Mesenchymal stem cell (in vitro differentiated cells and primary cell): Measurements from ENCODE around the gene ANKUB1.

Experiments
- DNase-seq: peaks from one replicate; pipeline ENCODE4 v3.0.0-alpha.2; 2013
- H2AFZ ChIP-seq: one replicate; pipeline ENCODE4 v1.6.1; 2013; ENCODE audit warnings: low read depth, mild to moderate bottlenecking, control low read depth, inconsistent platforms, low read length, moderate library complexity
- H2AK5ac ChIP-seq: 2 replicates; pipeline ENCODE4 v1.6.1; 2013; ENCODE audit warnings: low read length, moderate library complexity, mild to moderate bottlenecking, inconsistent platforms; ENCODE audit not compliant: severe bottlenecking
- H2BK120ac ChIP-seq: one replicate; pipeline ENCODE4 v1.6.1; 2013; ENCODE audit warnings: low read depth, mild to moderate bottlenecking, inconsistent platforms, low read length, moderate library complexity
- H2BK12ac ChIP-seq, 2 experiments: one replicate each; pipeline ENCODE4 v1.6.1; 2013; ENCODE audit warnings: inconsistent platforms in 2 of 2, low read length in 2 of 2, mild to moderate bottlenecking in 2 of 2, moderate library complexity in 2 of 2, control low read depth in 1 of 2
- H2BK15ac ChIP-seq: one replicate; pipeline ENCODE4 v1.6.1; 2013; ENCODE audit warnings: mild to moderate bottlenecking, low read depth, inconsistent platforms; ENCODE audit not compliant: poor library complexity, severe bottlenecking
- H2BK5ac ChIP-seq: 2 replicates; pipeline ENCODE4 v1.6.1; 2013; ENCODE audit warnings: low read depth, mild to moderate bottlenecking, low read length, control low read depth, inconsistent platforms; ENCODE audit not compliant: poor library complexity, severe bottlenecking
- H3K14ac ChIP-seq, 2 experiments: one replicate each; pipeline ENCODE4 v1.6.1; 2013; ENCODE audit warnings: inconsistent platforms in 2 of 2, low read length in 2 of 2, control low read depth in 1 of 2, mild to moderate bottlenecking in 1 of 2, moderate library complexity in 1 of 2
- H3K18ac ChIP-seq, 2 experiments: one replicate each; pipeline ENCODE4 v1.6.1; 2013; ENCODE audit warnings: inconsistent platforms in 2 of 2, low read length in 2 of 2, control low read depth in 1 of 2, low read depth in 1 of 2, mild to moderate bottlenecking in 1 of 2
- H3K23ac ChIP-seq, 2 experiments: one replicate each; pipeline ENCODE4 v1.6.1; 2013; ENCODE audit warnings: inconsistent platforms in 2 of 2, low read length in 2 of 2, mild to moderate bottlenecking in 2 of 2, moderate library complexity in 2 of 2, control low read depth in 1 of 2
- H3K27ac ChIP-seq: 2 replicates; pipeline ENCODE4 v1.5.1; 2013; ENCODE audit warnings: mild to moderate bottlenecking, moderate library complexity, low read length, control low read depth, inconsistent platforms; ENCODE audit not compliant: poor library complexity, severe bottlenecking
- H3K27me3 ChIP-seq, 2 experiments: 2 replicates each; pipeline versions ENCODE4 v1.6.1 to v1.7.0; 2013; ENCODE audit warnings: low read length in 2 of 2, mild to moderate bottlenecking in 2 of 2, moderate library complexity in 2 of 2, control low read depth in 1 of 2, inconsistent platforms in 1 of 2; ENCODE audit not compliant: control insufficient read depth in 1 of 2, insufficient read depth in 1 of 2
- H3K36me3 ChIP-seq, 2 experiments: 2 replicates each; pipeline versions ENCODE4 v1.6.1 to v1.7.0; 2013; ENCODE audit warnings: low read length in 2 of 2, control low read depth in 1 of 2, inconsistent platforms in 1 of 2, low read depth in 1 of 2, mild to moderate bottlenecking in 1 of 2; ENCODE audit not compliant: insufficient read depth in 2 of 2, control insufficient read depth in 1 of 2
- H3K4ac ChIP-seq, 2 experiments: one replicate each; pipeline ENCODE4 v1.6.1; 2013; ENCODE audit warnings: inconsistent platforms in 2 of 2, low read length in 2 of 2, mild to moderate bottlenecking in 2 of 2, moderate library complexity in 2 of 2, control low read depth in 1 of 2, low read depth in 1 of 2
- H3K4me1 ChIP-seq: 2 replicates; pipeline ENCODE4 v1.6.1; 2013; ENCODE audit warnings: low read depth, low read length, control low read depth; ENCODE audit not compliant: control insufficient read depth, insufficient read depth
- H3K4me2 ChIP-seq: 2 replicates; pipeline ENCODE4 v1.6.1; 2013; ENCODE audit warnings: low read length, mild to moderate bottlenecking, inconsistent platforms; ENCODE audit not compliant: poor library complexity, severe bottlenecking
- H3K4me3 ChIP-seq, 2 experiments: 2 replicates each; pipeline versions ENCODE4 v1.5.1 to v1.7.0; 2013; ENCODE audit warnings: low read length in 2 of 2, mild to moderate bottlenecking in 2 of 2, control low read depth in 1 of 2, low read depth in 1 of 2; ENCODE audit not compliant: insufficient read depth in 1 of 2
- H3K79me1 ChIP-seq: replicated peaks from 2 replicates; pipeline ENCODE4 v1.6.1; 2013; ENCODE audit warnings: mild to moderate bottlenecking, control low read depth, low read length, inconsistent platforms; ENCODE audit not compliant: poor library complexity, severe bottlenecking
- H3K9ac ChIP-seq: 2 replicates; pipeline ENCODE4 v1.7.0; 2013; ENCODE audit warnings: mild to moderate bottlenecking, low read length, moderate library complexity
- H3K9me3 ChIP-seq: 2 replicates; pipeline ENCODE4 v1.7.0; 2013; ENCODE audit warnings: mild to moderate bottlenecking, low read length; ENCODE audit not compliant: control insufficient read depth
- H4K8ac ChIP-seq: one replicate; pipeline ENCODE4 v1.6.1; 2013; ENCODE audit warnings: inconsistent platforms, mild to moderate bottlenecking, low read length, moderate library complexity
- H4K91ac ChIP-seq: one replicate; pipeline ENCODE4 v1.6.1; 2013; ENCODE audit warnings: mild to moderate bottlenecking, low read length, inconsistent platforms
- WGBS: methylation state at CpG from one replicate; pipeline ENCODE4 v1.1.7; 2013; ENCODE audit warnings: mixed read lengths; 5-methylcytosine and 5-hydroxymethylcytosine counted together

ANKUB1 gene

GRCh38 chr3:149806171-149806778, 13.9 kb upstream of the ANKUB1 start:
- Histone ChIP-seq H2AK5ac (no peak overlapping the region), H3K23ac (no peak overlapping the region), H3K18ac (no peak overlapping the region), H3K27me3 (no peaks in the 10 kb centered on the region), H3K4me1 (peaks cover 1% of the 10 kb centered on the region), H3K4ac (no peak overlapping the region), H4K8ac (no peak overlapping the region), H2BK5ac (no peak overlapping the region), H3K9ac (no peak overlapping the region), H3K14ac (no peak overlapping the region), H2AFZ (no peak overlapping the region), H2BK15ac (no peak overlapping the region), H2BK12ac (no peak overlapping the region), H3K9me3 (no peaks in the 10 kb centered on the region), H3K36me3 (no peaks in the 10 kb centered on the region), H3K27ac (no peak overlapping the region), H3K79me1 (no peaks in the 10 kb centered on the region), H3K4me2 (no peak overlapping the region), H4K91ac (no peak overlapping the region), H3K4me3 (no peak overlapping the region), H2BK120ac (no peak overlapping the region)
- no peak for DNase-seq
- WGBS, result 88% methylated on average over 2 of the region's 2 CpGs

GRCh38 chr3:149801639-149802038, 9.3 kb upstream of the ANKUB1 start:
- DNase-seq, result no peak
- no peaks in the 10 kb centered on the region for H3K4me1 ChIP-seq

GRCh38 chr3:149801195-149801594, 8.8 kb upstream of the ANKUB1 start:
- no peaks in the 10 kb centered on the region for H3K4me1 ChIP-seq
- H3K9me3 ChIP-seq, result no peaks in the 10 kb centered on the region
- no peaks in the 10 kb centered on the region for H3K79me1 ChIP-seq
- H3K23ac ChIP-seq, result no peak overlapping the region
- H3K27me3 ChIP-seq, result no peaks in the 10 kb centered on the region
- no peak for DNase-seq
- no peak overlapping the region for H2AFZ ChIP-seq
- H3K27ac ChIP-seq, result no peak overlapping the region
- H4K91ac ChIP-seq, result no peak overlapping the region
- H3K4ac ChIP-seq, result no peak overlapping the region
- no peak overlapping the region for H2BK5ac ChIP-seq
- no peak overlapping the region for H4K8ac ChIP-seq
- H3K9ac ChIP-seq, result no peak overlapping the region
- no CpG with 5 or more reads among the region's 1 CpG for WGBS
- H3K4me2 ChIP-seq, result no peak overlapping the region
- H3K18ac ChIP-seq, result no peak overlapping the region
- no peak overlapping the region for H2BK120ac ChIP-seq
- H2AK5ac ChIP-seq, result no peak overlapping the region
- H2BK15ac ChIP-seq, result no peak overlapping the region
- H2BK12ac ChIP-seq, result no peak overlapping the region
- no peaks in the 10 kb centered on the region for H3K36me3 ChIP-seq
- no peak overlapping the region for H3K4me3 ChIP-seq
- H3K14ac ChIP-seq, result no peak overlapping the region

More at GRCh38 chr3:149801639-149802038, 9.3 kb upstream of the ANKUB1 start:
- H3K79me1 ChIP-seq, result no peaks in the 10 kb centered on the region
- no peak overlapping the region for H3K4me3 ChIP-seq
- H3K36me3 ChIP-seq, result no peaks in the 10 kb centered on the region
- H2BK120ac ChIP-seq, result no peak overlapping the region
- H2BK12ac ChIP-seq, result no peak overlapping the region
- H3K23ac ChIP-seq, result no peak overlapping the region
- no peak overlapping the region for H3K4ac ChIP-seq
- H4K91ac ChIP-seq, result no peak overlapping the region
- H2AFZ ChIP-seq, result no peak overlapping the region
- H3K27me3 ChIP-seq, result no peaks in the 10 kb centered on the region
- H3K4me2 ChIP-seq, result no peak overlapping the region
- H2AK5ac ChIP-seq, result no peak overlapping the region
- H3K9ac ChIP-seq, result no peak overlapping the region
- H3K18ac ChIP-seq, result no peak overlapping the region
- 73% methylated on average over 4 of the region's 5 CpGs for WGBS
- no peaks in the 10 kb centered on the region for H3K9me3 ChIP-seq
- no peak overlapping the region for H3K14ac ChIP-seq
- no peak overlapping the region for H2BK5ac ChIP-seq
- H4K8ac ChIP-seq, result no peak overlapping the region
- no peak overlapping the region for H3K27ac ChIP-seq
- H2BK15ac ChIP-seq, result no peak overlapping the region

GRCh38 chr3:149800693-149801092, 8.3 kb upstream of the ANKUB1 start:
- Histone ChIP-seq H2BK12ac (no peak overlapping the region), H2BK5ac (no peak overlapping the region)
- DNase-seq, result no peak

More at GRCh38 chr3:149800693-149801092, 8.3 kb upstream of the ANKUB1 start:
- H3K4me2 ChIP-seq, result no peak overlapping the region
- no peak overlapping the region for H2BK120ac ChIP-seq
- no peak overlapping the region for H2AK5ac ChIP-seq
- H2AFZ ChIP-seq, result no peak overlapping the region
- H3K27me3 ChIP-seq, result no peaks in the 10 kb centered on the region
- 96% methylated on average over 4 of the region's 8 CpGs for WGBS
- no peaks in the 10 kb centered on the region for H3K79me1 ChIP-seq
- no peak overlapping the region for H2BK15ac ChIP-seq
- no peak overlapping the region for H3K27ac ChIP-seq
- H3K18ac ChIP-seq, result no peak overlapping the region
- H3K23ac ChIP-seq, result no peak overlapping the region
- H3K4me1 ChIP-seq, result no peaks in the 10 kb centered on the region
- H3K14ac ChIP-seq, result no peak overlapping the region
- no peak overlapping the region for H4K91ac ChIP-seq
- no peak overlapping the region for H3K4ac ChIP-seq
- no peaks in the 10 kb centered on the region for H3K9me3 ChIP-seq
- H3K36me3 ChIP-seq, result no peaks in the 10 kb centered on the region
- H3K4me3 ChIP-seq, result no peak overlapping the region
- H3K9ac ChIP-seq, result no peak overlapping the region
- no peak overlapping the region for H4K8ac ChIP-seq
